Measurements from ENCODE around the gene ZXDC. TPM values are rescaled to one million over a fixed set of nuclear protein-coding genes. Genes with fewer than 3 reads are reported as not detected.

The ZXDC gene
- total RNA-seq, 4 donors from 2014 or later = 37.5 to 62.0 (median 52.3) TPM

- H3K4me3 ChIP-seq (ENCODE audit: low read depth, poor library complexity, severe bottlenecking) = no peak overlapping the region
- DNase-seq (ENCODE audit: low spot score in 2 of 2) = peak in 1 of 2 donors; percentile 59
- WGBS, 2 donors = 77 to 78% methylated on average over 3 of the region's 3 CpGs
- no peak for TF ChIP-seq POLR2A (IDR thresholded peaks at IDR 0.05)
- no peak for TF ChIP-seq CTCF (IDR thresholded peaks at IDR 0.05)
- intact Hi-C loops (cut with DNase I; ENCODE audit: low total_unique reads) = no loop called here
Observed at GRCh38 chr3:126442856-126443242, 32.8 kb downstream of the ZXDC start.

- intact Hi-C loops (cut with DNase I; ENCODE audit: low total_unique reads) = no loop called here
- H3K4me3 ChIP-seq (ENCODE audit: low read depth, poor library complexity, severe bottlenecking) = no peak overlapping the region
- TF ChIP-seq POLR2A (IDR thresholded peaks at IDR 0.05) (no peak), CTCF (IDR thresholded peaks at IDR 0.05) (no peak)
- DNase-seq (ENCODE audit: low spot score in 2 of 2) = peak in 1 of 2 donors; percentile 60
- WGBS, 2 donors = 80 to 82% methylated on average over 13 of the region's 13 CpGs
Observed at GRCh38 chr3:126442094-126442855, 33.4 kb downstream of the ZXDC start.

- no peak overlapping the region for H3K4me3 ChIP-seq (ENCODE audit: low read depth, poor library complexity, severe bottlenecking)
- WGBS, 2 donors = 90% methylated on average over 20 of the region's 20 CpGs
- peak in 1 of 2 donors; percentile 69 for DNase-seq (ENCODE audit: low spot score in 2 of 2)
- no peak for TF ChIP-seq CTCF (IDR thresholded peaks at IDR 0.05)
- no peak for TF ChIP-seq POLR2A (IDR thresholded peaks at IDR 0.05)
- intact Hi-C loops (cut with DNase I; ENCODE audit: low total_unique reads) = no loop called here
Observed at GRCh38 chr3:126441256-126441880, 34.3 kb downstream of the ZXDC start.

- no peak overlapping the region for H3K4me3 ChIP-seq (ENCODE audit: low read depth, poor library complexity, severe bottlenecking)
- intact Hi-C loops (cut with DNase I; ENCODE audit: low total_unique reads) = no loop called here
- no peak for TF ChIP-seq CTCF (IDR thresholded peaks at IDR 0.05)
- no peak for TF ChIP-seq POLR2A (IDR thresholded peaks at IDR 0.05)
- 90 to 93% methylated on average over 9 of the region's 9 CpGs for WGBS, 2 donors
- DNase-seq (ENCODE audit: low spot score in 2 of 2) = peak in 1 of 2 donors; percentile 48
Observed at GRCh38 chr3:126440709-126440995, 35.0 kb downstream of the ZXDC start.

- intact Hi-C loops (cut with DNase I; ENCODE audit: low total_unique reads) = no loop called here
- peak in 1 of 2 donors; percentile 52 for DNase-seq (ENCODE audit: low spot score in 2 of 2)
- H3K4me3 ChIP-seq (ENCODE audit: low read depth, poor library complexity, severe bottlenecking) = no peak overlapping the region
- WGBS, 2 donors = 89 to 92% methylated on average over 12 of the region's 12 CpGs
- TF ChIP-seq POLR2A (IDR thresholded peaks at IDR 0.05) (no peak), CTCF (IDR thresholded peaks at IDR 0.05) (no peak)
Observed at GRCh38 chr3:126439968-126440708, 35.6 kb downstream of the ZXDC start.

Measured in lower leg skin (tissue), 4 donors.